H9 (cell line): ENCODE measurements around the gene HK2. TPM values are rescaled to one million over a fixed set of nuclear protein-coding genes. Genes with fewer than 3 reads are reported as not detected.

Source experiments
- DNase-seq: peaks from one replicate; pipeline ENCODE4 v3.0.0-alpha.2; 2017
- H2AFZ ChIP-seq: one replicate; pipeline ENCODE4 v1.6.1; 2013; ENCODE audit warnings: mild to moderate bottlenecking, low read length, control low read depth, moderate library complexity
- H2AK5ac ChIP-seq: 2 replicates; pipeline ENCODE4 v1.6.1; 2013; ENCODE audit warnings: low read length, control low read depth, mixed read lengths; ENCODE audit not compliant: insufficient read length
- H2BK120ac ChIP-seq: one replicate; pipeline ENCODE4 v1.6.1; 2013; ENCODE audit warnings: low read depth, mild to moderate bottlenecking, low read length, control low read depth, inconsistent platforms; ENCODE audit not compliant: poor library complexity, severe bottlenecking
- H2BK12ac ChIP-seq: 2 replicates; pipeline ENCODE4 v1.6.1; 2013; ENCODE audit warnings: low read length, control low read depth, mixed read lengths, low read depth; ENCODE audit not compliant: insufficient read length
- H2BK15ac ChIP-seq: 2 replicates; pipeline ENCODE4 v1.6.1; 2013; ENCODE audit warnings: low read depth, low read length, control low read depth
- H2BK20ac ChIP-seq: one replicate; pipeline ENCODE4 v1.6.1; 2013; ENCODE audit warnings: low read depth, mild to moderate bottlenecking, low read length, control low read depth, inconsistent platforms; ENCODE audit not compliant: poor library complexity, severe bottlenecking
- H2BK5ac ChIP-seq: 2 replicates; pipeline ENCODE4 v1.6.1; 2013; ENCODE audit warnings: low read length, control low read depth, mixed read lengths; ENCODE audit not compliant: insufficient read length
- H3K14ac ChIP-seq: 2 replicates; pipeline ENCODE4 v1.6.1; 2013; ENCODE audit warnings: low read length, control low read depth; ENCODE audit not compliant: insufficient read depth
- H3K18ac ChIP-seq: 2 replicates; pipeline ENCODE4 v1.6.1; 2013; ENCODE audit warnings: low read depth, mild to moderate bottlenecking, mixed read lengths, low read length, control low read depth; ENCODE audit not compliant: insufficient read length
- H3K23ac ChIP-seq: 2 replicates; pipeline ENCODE4 v1.6.1; 2013; ENCODE audit warnings: low read length, control low read depth, mixed read lengths, low read depth; ENCODE audit not compliant: insufficient read length
- H3K23me2 ChIP-seq: 2 replicates; pipeline ENCODE4 v1.6.1; 2013; ENCODE audit warnings: low read depth, mild to moderate bottlenecking, mixed read lengths, low read length, control low read depth; ENCODE audit not compliant: insufficient read length, poor library complexity, severe bottlenecking
- H3K27ac ChIP-seq: 2 replicates; pipeline ENCODE4 v1.5.1; 2013; ENCODE audit warnings: low read length, control low read depth, mixed read lengths, low read depth; ENCODE audit not compliant: insufficient read length
- H3K27me3 ChIP-seq: 2 replicates; pipeline ENCODE4 v1.6.1; 2013; ENCODE audit warnings: low read length, control low read depth, inconsistent platforms; ENCODE audit not compliant: insufficient read depth
- H3K4ac ChIP-seq: 2 replicates; pipeline ENCODE4 v1.6.1; 2013; ENCODE audit warnings: low read depth, mild to moderate bottlenecking, control low read depth, inconsistent platforms, low read length, moderate library complexity
- H3K4me1 ChIP-seq: 2 replicates; pipeline ENCODE4 v1.6.1; 2013; ENCODE audit warnings: low read length, control low read depth, inconsistent platforms; ENCODE audit not compliant: insufficient read depth
- H3K4me2 ChIP-seq: 2 replicates; pipeline ENCODE4 v1.6.1; 2013; ENCODE audit warnings: low read length, control low read depth, mixed read lengths; ENCODE audit not compliant: insufficient read length, insufficient read depth
- H3K56ac ChIP-seq: 2 replicates; pipeline ENCODE4 v1.6.1; 2013; ENCODE audit warnings: low read depth, mild to moderate bottlenecking, mixed read lengths, low read length, control low read depth; ENCODE audit not compliant: insufficient read length
- H3K79me1 ChIP-seq: 2 replicates; pipeline ENCODE4 v1.6.1; 2013; ENCODE audit warnings: low read depth, mild to moderate bottlenecking, moderate library complexity, low read length, control low read depth, inconsistent platforms; ENCODE audit not compliant: insufficient read depth, poor library complexity, severe bottlenecking
- H3K79me2 ChIP-seq: 2 replicates; pipeline ENCODE4 v1.6.1; 2013; ENCODE audit warnings: low read length, control low read depth, inconsistent platforms; ENCODE audit not compliant: insufficient read depth
- H3K9ac ChIP-seq: 2 replicates; pipeline ENCODE4 v1.6.1; 2013; ENCODE audit warnings: low read length, control low read depth, mixed read lengths; ENCODE audit not compliant: insufficient read length; ENCODE audit errors: extremely low read depth
- H3K9me3 ChIP-seq: one replicate; pipeline ENCODE4 v1.6.1; 2013; ENCODE audit warnings: low read depth, low read length, inconsistent platforms; ENCODE audit not compliant: control insufficient read depth
- H3T11ph ChIP-seq: one replicate; pipeline ENCODE4 v1.6.1; 2013; ENCODE audit warnings: mild to moderate bottlenecking, low read length, control low read depth, inconsistent platforms
- H4K20me1 ChIP-seq: one replicate; pipeline ENCODE4 v1.6.1; 2013; ENCODE audit not compliant: control insufficient read depth, insufficient read length, insufficient read depth
- H4K5ac ChIP-seq: 2 replicates; pipeline ENCODE4 v1.6.1; 2013; ENCODE audit warnings: low read depth, mild to moderate bottlenecking, mixed read lengths, low read length, control low read depth; ENCODE audit not compliant: insufficient read length
- H4K8ac ChIP-seq: replicated peaks from 2 replicates; pipeline ENCODE4 v1.6.1; 2013; ENCODE audit warnings: low read length, control low read depth, mixed read lengths, low read depth; ENCODE audit not compliant: insufficient read length
- H4K91ac ChIP-seq: 2 replicates; pipeline ENCODE4 v1.6.1; 2013; ENCODE audit warnings: low read depth, mild to moderate bottlenecking, moderate library complexity, mixed read lengths, low read length, control low read depth; ENCODE audit not compliant: insufficient read length
- H3K27ac Mint-ChIP-seq, 3 experiments: 2 replicates in 2 of 3; 3 replicates in 1 of 3; pipeline ENCODE4 v1.8.0; 2020 to 2021; ENCODE audit warnings: mixed read lengths in 3 of 3, mild to moderate bottlenecking in 1 of 3, moderate library complexity in 1 of 3
- H3K27me3 Mint-ChIP-seq: 2 replicates; pipeline ENCODE4 v1.8.0; 2021; ENCODE audit warnings: low read depth, mild to moderate bottlenecking, moderate library complexity, mixed read lengths
- H3K36me3 Mint-ChIP-seq, 3 experiments: 2 replicates in 2 of 3; 3 replicates in 1 of 3; pipeline ENCODE4 v1.8.0; 2020 to 2021; ENCODE audit warnings: low read depth in 3 of 3, mixed read lengths in 3 of 3; ENCODE audit not compliant: insufficient read depth in 1 of 3
- H3K4me1 Mint-ChIP-seq, 2 experiments: 2 replicates each; pipeline ENCODE4 v1.8.0; 2020; ENCODE audit warnings: mixed read lengths in 2 of 2
- H3K4me3 Mint-ChIP-seq, 2 experiments: 2 replicates in 1 of 2; 3 replicates in 1 of 2; pipeline ENCODE4 v1.8.0; 2020 to 2021; ENCODE audit warnings: mild to moderate bottlenecking in 2 of 2, mixed read lengths in 2 of 2, moderate library complexity in 1 of 2
- H3K9me3 Mint-ChIP-seq, 2 experiments: 2 replicates in 1 of 2; 3 replicates in 1 of 2; pipeline ENCODE4 v1.8.0; 2020; ENCODE audit warnings: mild to moderate bottlenecking in 2 of 2, mixed read lengths in 2 of 2, moderate library complexity in 1 of 2
- CTCF ChIP-seq: fragments of 200-600 bp; sonication (generic); conservative IDR thresholded peaks from 3 replicates; pipeline ENCODE4 v1.8.0; 2021; ENCODE audit warnings: antibody characterized with exemption, mild to moderate bottlenecking
- WGBS: extraction: QIAGEN DNeasy Blood & Tissue Kit; methylation state at CpG from one replicate; pipeline ENCODE4 v1.1.7; 2013; ENCODE audit warnings: missing lambda C conversion rate, low lambda C conversion rate, mixed read lengths; ENCODE audit not compliant: insufficient read length; ENCODE audit errors: extremely low coverage; 5-methylcytosine and 5-hydroxymethylcytosine counted together
- total RNA-seq: library from RNA; stranded (reverse); gene quantifications from 2 replicates; pipeline ENCODE4 v1.2.1, GENCODE V29; 2021

Gene HK2
- total RNA-seq, 1 experiment from 2014 or later: 54.3 TPM

- no peak for DNase-seq
- H3K27me3 ChIP-seq: no peaks in the 10 kb centered on the region
- H3K4me1 Mint-ChIP-seq: peaks cover 5 to 6% of the 10 kb centered on the region in 2 experiments
- H4K91ac ChIP-seq: no peak overlapping the region
- H3K18ac ChIP-seq: no peak overlapping the region
- no peak overlapping the region for H3K27ac Mint-ChIP-seq
- no peaks in the 10 kb centered on the region for H3K79me1 ChIP-seq
- H3K9me3 Mint-ChIP-seq: no peaks in the 10 kb centered on the region
- H3K27me3 Mint-ChIP-seq: peaks cover 4% of the 10 kb centered on the region; the same call in 1 of the 2 replicates
- H3K56ac ChIP-seq: no peak overlapping the region
- no peak overlapping the region for H3T11ph ChIP-seq
- no peaks in the 10 kb centered on the region for H3K79me2 ChIP-seq
- no peak overlapping the region for H2BK15ac ChIP-seq
- H2BK12ac ChIP-seq: no peak overlapping the region
- H3K4me3 Mint-ChIP-seq: no peak overlapping the region
- H3K4ac ChIP-seq: no peak overlapping the region
- H3K9me3 ChIP-seq: no peaks in the 10 kb centered on the region
- no peaks in the 10 kb centered on the region for H3K23me2 ChIP-seq
- H4K5ac ChIP-seq: no peak overlapping the region
- no peak for TF ChIP-seq CTCF
- no peak overlapping the region for H2BK120ac ChIP-seq
- H2BK20ac ChIP-seq: no peak overlapping the region
- H3K14ac ChIP-seq: no peak overlapping the region
- H3K4me1 ChIP-seq: no peaks in the 10 kb centered on the region
- no peak overlapping the region for H2AK5ac ChIP-seq
- no peak overlapping the region for H3K27ac ChIP-seq
- H4K20me1 ChIP-seq: no peaks in the 10 kb centered on the region
- no peak overlapping the region for H3K4me2 ChIP-seq
- no peak overlapping the region for H2BK5ac ChIP-seq
- no peak overlapping the region for H3K23ac ChIP-seq
- no CpG with 5 or more reads among the region's 5 CpGs for WGBS
- no peak overlapping the region for H2AFZ ChIP-seq
- H4K8ac ChIP-seq: no peak overlapping the region
- no peak overlapping the region for H3K9ac ChIP-seq
- no peaks in the 10 kb centered on the region; a peak in 1 of 7 replicates for H3K36me3 Mint-ChIP-seq
Observed at GRCh38 chr2:74927621-74928020, 93.7 kb downstream of the HK2 start.
